ENCODE data around the gene EARS2.
"Not testable (repeated sequence)": the region's sequence is repeated elsewhere in the genome, so short reads cannot be mapped to it uniquely, and the experiment has no call there.

DNA sequence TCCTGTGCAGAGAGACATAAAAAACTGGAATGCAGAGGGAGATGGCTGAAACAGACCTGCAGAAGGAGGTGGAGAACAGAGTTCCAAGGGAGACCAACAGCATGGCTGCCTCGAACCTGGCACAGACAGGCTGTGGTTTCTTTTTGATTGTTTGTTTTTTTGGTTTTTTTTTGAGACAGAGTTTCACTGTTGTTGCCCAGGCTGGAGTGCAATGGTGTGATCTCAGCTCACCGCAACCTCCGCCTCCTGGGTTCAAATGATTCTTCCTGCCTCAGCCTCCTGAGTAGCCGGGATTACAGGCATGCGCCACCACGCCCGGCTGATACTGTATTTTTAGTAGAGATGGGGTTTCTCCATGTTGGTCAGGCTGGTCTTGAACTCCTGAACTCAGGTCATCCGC is 73.7 kb downstream of the EARS2 start:
- TF ChIP-seq, protein P1, sequence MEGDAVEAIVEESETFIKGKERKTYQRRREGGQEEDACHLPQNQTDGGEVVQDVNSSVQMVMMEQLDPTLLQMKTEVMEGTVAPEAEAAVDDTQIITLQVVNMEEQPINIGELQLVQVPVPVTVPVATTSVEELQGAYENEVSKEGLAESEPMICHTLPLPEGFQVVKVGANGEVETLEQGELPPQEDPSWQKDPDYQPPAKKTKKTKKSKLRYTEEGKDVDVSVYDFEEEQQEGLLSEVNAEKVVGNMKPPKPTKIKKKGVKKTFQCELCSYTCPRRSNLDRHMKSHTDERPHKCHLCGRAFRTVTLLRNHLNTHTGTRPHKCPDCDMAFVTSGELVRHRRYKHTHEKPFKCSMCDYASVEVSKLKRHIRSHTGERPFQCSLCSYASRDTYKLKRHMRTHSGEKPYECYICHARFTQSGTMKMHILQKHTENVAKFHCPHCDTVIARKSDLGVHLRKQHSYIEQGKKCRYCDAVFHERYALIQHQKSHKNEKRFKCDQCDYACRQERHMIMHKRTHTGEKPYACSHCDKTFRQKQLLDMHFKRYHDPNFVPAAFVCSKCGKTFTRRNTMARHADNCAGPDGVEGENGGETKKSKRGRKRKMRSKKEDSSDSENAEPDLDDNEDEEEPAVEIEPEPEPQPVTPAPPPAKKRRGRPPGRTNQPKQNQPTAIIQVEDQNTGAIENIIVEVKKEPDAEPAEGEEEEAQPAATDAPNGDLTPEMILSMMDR (IDR thresholded peaks at IDR 0.05; ENCODE audit: low read length) = not testable (repeated sequence)
- not testable (repeated sequence) for TF ChIP-seq EZH2phosphoT487 (IDR thresholded peaks at IDR 0.05; ENCODE audit: low read length)
